GM18526 (cell line): ENCODE measurements around the gene ITGA3.

Experiments used
- POLR2A ChIP-seq: IDR thresholded peaks from 3 replicates; pipeline ENCODE4 v1.6.1; 2011; ENCODE audit not compliant: insufficient read length; ENCODE audit errors: extremely low read depth

ITGA3 gene

DNA sequence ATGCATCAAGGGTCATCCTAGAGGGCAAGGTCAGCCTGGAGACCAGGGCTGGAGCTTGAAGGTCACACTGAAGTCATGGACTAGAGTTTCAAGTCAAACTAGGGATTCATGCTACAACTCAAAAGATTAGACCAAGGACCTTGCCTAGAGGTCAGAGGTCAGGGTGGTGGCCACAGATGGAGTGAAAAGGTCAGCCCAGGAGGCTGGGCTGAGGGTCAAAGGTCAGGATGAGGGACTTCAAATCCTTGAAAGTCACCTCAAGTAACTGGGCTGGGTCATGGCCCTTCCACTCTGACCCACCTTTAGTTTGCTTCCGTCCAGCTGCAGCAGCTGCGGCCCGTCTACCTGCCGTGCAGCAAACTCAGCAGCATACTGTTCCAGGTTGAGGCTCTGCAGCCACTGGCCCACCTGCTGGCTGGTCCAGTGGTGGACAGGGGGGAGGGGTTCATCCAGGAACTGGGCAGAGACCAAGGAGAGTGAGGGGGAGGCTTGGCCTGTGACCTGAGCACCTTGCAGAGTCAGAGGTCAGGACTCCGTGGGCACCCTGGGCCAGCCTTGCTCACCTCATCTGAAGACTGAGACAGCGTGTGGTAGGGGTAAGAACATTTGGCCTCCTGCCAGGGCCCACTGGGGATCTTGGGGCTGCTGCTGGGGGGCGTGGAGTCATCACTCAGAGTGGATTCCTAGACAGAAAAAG lies 57.9 kb downstream of the ITGA3 start:
- TF ChIP-seq POLR2A, result no peak

GRCh38 chr17:50114401-50114800 lies 58.5 kb downstream of the ITGA3 start:
- TF ChIP-seq POLR2A, result no peak

DNA sequence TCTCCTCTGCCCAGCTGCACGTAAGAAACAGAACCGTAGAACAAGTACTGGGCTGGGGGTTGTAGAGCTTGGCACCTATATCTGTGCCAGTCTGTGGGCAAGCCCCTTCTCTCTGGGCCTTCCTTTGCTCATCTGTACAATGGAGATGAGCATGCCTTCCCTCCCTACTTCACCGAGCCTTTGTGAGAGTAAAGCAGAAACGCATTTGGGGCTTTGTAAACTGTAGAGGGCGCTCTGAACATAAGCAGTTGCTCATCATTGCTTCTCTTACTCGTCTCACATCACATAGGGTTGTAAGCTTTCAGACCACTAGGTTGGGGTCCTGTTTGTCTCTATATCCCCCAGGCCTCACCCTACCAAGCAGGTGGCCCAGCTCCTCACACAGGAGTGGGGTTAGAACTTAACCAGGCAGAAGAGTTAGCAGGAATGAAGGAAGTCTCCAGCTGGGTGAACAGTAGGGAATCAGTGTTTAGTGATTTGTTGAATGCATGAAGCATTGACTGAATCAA lies 59.0 kb downstream of the ITGA3 start:
- TF ChIP-seq POLR2A, result no peak

GRCh38 chr17:50115756-50116155 lies 59.8 kb downstream of the ITGA3 start:
- TF ChIP-seq POLR2A, result no peak

GRCh38 chr17:50117202-50118051 lies 61.5 kb downstream of the ITGA3 start:
- no peak for TF ChIP-seq POLR2A

GRCh38 chr17:50118076-50118827 lies 62.3 kb downstream of the ITGA3 start:
- no peak for TF ChIP-seq POLR2A

- TF ChIP-seq POLR2A, result no peak
These were observed 62.9 kb downstream of the ITGA3 start for GRCh38 chr17:50118828-50119218.

DNA sequence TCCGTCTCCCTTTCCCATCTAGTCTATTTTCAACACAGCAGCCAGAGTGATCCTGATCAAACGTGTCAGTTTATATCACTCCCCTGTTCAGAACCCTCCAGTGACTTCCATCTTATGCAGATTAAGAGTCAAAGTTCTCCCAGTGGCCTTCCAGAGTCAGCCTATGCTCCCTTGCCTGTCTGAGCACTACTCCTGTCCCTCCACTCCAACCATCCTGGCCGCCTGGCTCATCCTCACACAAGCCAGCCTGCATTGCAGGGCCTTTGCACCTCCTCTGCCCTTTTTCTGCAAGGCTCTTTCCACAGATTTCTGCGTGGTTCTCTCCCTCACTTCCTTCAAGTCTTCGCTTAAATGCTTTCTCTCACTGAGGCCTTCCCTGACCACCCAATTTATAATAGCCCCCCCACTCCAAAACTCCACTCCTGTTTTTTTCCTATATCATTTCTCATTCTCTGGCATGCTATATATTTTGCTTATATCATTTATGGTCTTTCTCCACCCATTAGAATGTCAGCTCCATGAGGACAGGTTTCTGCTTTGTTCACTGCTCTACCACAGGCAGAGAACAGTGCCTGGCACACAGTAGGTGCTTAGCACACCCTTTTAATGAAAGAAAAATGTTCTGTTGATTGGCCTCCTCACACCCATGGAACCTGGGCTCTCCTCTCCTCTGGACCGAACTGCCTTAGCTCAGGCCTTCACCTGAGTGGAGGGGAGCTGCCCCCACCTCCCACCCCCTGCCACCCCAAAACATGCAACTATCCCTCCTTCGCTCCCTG lies 64.8 kb downstream of the ITGA3 start:
- TF ChIP-seq POLR2A, result no peak

DNA sequence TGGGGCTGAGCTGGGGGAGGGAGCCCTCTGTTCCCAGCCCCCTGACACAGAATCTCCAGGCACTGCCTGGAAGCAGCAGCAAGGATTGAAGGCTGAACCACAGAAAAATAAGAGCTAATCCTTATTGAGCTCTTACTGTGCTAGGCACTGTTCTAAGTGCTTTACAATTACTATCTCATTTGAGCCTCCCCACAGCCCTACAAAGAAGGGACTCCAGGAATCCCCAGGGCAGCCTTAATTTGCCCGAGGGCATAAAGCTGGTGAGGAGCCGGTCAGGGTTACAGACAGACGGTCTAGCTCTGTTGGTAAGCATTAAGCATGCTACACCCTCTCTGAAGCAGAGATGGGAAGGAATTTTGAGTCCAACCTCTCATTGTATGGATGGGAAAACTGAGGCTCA lies 67.0 kb downstream of the ITGA3 start:
- TF ChIP-seq POLR2A, result no peak

- no peak for TF ChIP-seq POLR2A
These were observed 67.9 kb downstream of the ITGA3 start for GRCh38 chr17:50123649-50124349.

GRCh38 chr17:50125420-50125997 lies 69.6 kb downstream of the ITGA3 start:
- no peak for TF ChIP-seq POLR2A

GRCh38 chr17:50127697-50128361 lies 71.9 kb downstream of the ITGA3 start:
- TF ChIP-seq POLR2A, result no peak

- no peak for TF ChIP-seq POLR2A
These were observed 72.8 kb downstream of the ITGA3 start for GRCh38 chr17:50128441-50129352.

DNA sequence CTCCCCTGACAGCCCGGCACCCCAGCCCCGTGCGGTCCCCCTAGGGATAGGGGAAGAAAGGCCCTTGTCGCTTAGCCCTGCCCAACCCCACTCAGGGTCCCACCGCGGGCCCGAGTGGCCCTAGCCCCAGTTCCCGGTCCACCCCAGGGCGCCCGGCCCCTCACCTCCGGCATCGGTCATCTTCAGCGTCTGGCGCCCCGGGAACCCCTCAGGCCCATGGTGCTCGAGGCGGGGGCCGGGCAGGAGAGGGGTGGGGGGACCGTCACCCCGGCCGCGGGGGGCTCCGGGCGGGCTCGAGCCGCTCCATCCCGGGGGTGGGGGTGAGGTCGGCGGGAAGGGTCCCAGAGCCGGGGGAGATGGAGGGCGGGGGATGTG lies 73.4 kb downstream of the ITGA3 start:
- TF ChIP-seq POLR2A, result no peak
